ENCODE measurements around the gene SPTBN1. TPM values are rescaled to one million over a fixed set of nuclear protein-coding genes. Genes with fewer than 3 reads are reported as not detected.
A peak's percentile ranks its signal among the peaks of the same experiment; 100 is the strongest.

SPTBN1 gene
- total and polyA plus RNA-seq, 2 experiments from 2014 or later, result 58.1 to 204 TPM

GRCh38 chr2:54709336-54709809 is 253.2 kb downstream of the SPTBN1 start:
- peak; percentile 51 for DNase-seq (ENCODE audit: low spot score)
- peaks cover 6% of the 10 kb centered on the region; the same call in 2 of the 3 replicates for H3K4me1 Mint-ChIP-seq
- Histone ChIP-seq H3K27me3 (ENCODE audit: insufficient read depth) (peaks cover 16% of the 10 kb centered on the region; the same call in 1 of the 2 replicates), H3K79me2 (replicated peaks; ENCODE audit: insufficient read depth) (no peaks in the 10 kb centered on the region), H3K9me2 (ENCODE audit: insufficient read depth) (no peaks in the 10 kb centered on the region), H3F3A (replicated peaks; ENCODE audit: low read depth) (no peaks in the 10 kb centered on the region), H3K4me1 (ENCODE audit: insufficient read depth) (no peaks in the 10 kb centered on the region), H3K36me3 (ENCODE audit: insufficient read depth) (no peaks in the 10 kb centered on the region), H3K27ac (ENCODE audit: low read depth) (no peak overlapping the region), H3K4me3 (peak overlapping the region; percentile 83), H2AFZ (peak overlapping the region; percentile 100), H3K4me2 (peak overlapping the region; percentile 93), H4K20me1 (replicated peaks; ENCODE audit: insufficient read depth) (no peaks in the 10 kb centered on the region)
- H3K27me3 Mint-ChIP-seq (ENCODE audit: insufficient read depth, low read depth, poor library complexity), result peaks cover 4% of the 10 kb centered on the region
- no peaks in the 10 kb centered on the region for H3K36me3 Mint-ChIP-seq (ENCODE audit: low read depth)
- H3K9me3 Mint-ChIP-seq, result no peaks in the 10 kb centered on the region
- peak overlapping the region; percentile 69 for H3K4me3 Mint-ChIP-seq
- ATAC-seq, result peak; percentile 77
- TF ChIP-seq POLR2AphosphoS5 (IDR thresholded peaks at IDR 0.05; ENCODE audit: low read depth) (no peak), ZNF462 (CRISPR knock-in tag; IDR thresholded peaks at IDR 0.05) (no peak), REST (IDR thresholded peaks at IDR 0.05; ENCODE audit: unreplicated experiment) (no peak), CREB1 (CRISPR knock-in tag; IDR thresholded peaks at IDR 0.05; ENCODE audit: low read depth) (no peak), CTCF (conservative IDR thresholded peaks at IDR 0.05; ENCODE audit: low read depth in 2 of 2) (no peak), ZNF331 (CRISPR knock-in tag; IDR thresholded peaks at IDR 0.05; ENCODE audit: low read depth) (no peak)
- no peak overlapping the region for H3K27ac Mint-ChIP-seq

All from GM23338 (cell line).